Thoracic aorta (tissue), 2 donors: ENCODE results near the gene PDK1. TPM values are rescaled to one million over a fixed set of nuclear protein-coding genes. Genes with fewer than 3 reads are reported as not detected.

Experiments used
- ATAC-seq: fragments of 150-250 bp; one replicate; pipeline ENCODE4 v1.8.0; 2017; ENCODE audit warnings: low read depth; ENCODE audit not compliant: insufficient number of reproducible peaks, low FRiP score
- DNase-seq: peaks from one replicate; pipeline ENCODE4 v3.0.0-alpha.2; 2020; ENCODE audit warnings: low spot score
- H3K27ac ChIP-seq, 2 donors: fragments of 200-600 bp; sonication (generic); 1 replicate in 1 of 2; 2 replicates in 1 of 2; pipeline ENCODE4 v1.5.1; 2016; ENCODE audit warnings: mild to moderate bottlenecking in 2 of 2, moderate library complexity in 2 of 2
- H3K27me3 ChIP-seq: fragments of 200-600 bp; sonication (generic); replicated peaks from 2 replicates; pipeline ENCODE4 v1.6.0; 2016; ENCODE audit warnings: mild to moderate bottlenecking; ENCODE audit not compliant: insufficient read depth
- H3K36me3 ChIP-seq: fragments of 200-600 bp; sonication (generic); one replicate; pipeline ENCODE4 v1.5.1; 2016
- H3K4me1 ChIP-seq, 2 donors: fragments of 200-600 bp; sonication (generic); 1 replicate in 1 of 2; 2 replicates in 1 of 2; pipeline versions ENCODE4 v1.5.1 to v1.6.0; 2016; ENCODE audit warnings: low read depth in 2 of 2, mild to moderate bottlenecking in 1 of 2; ENCODE audit not compliant: control insufficient read depth in 1 of 2
- H3K4me3 ChIP-seq: fragments of 200-600 bp; sonication (generic); 2 replicates; pipeline ENCODE4 v1.5.1; 2016; ENCODE audit warnings: mild to moderate bottlenecking
- H3K9me3 ChIP-seq: fragments of 200-600 bp; sonication (generic); 2 replicates; pipeline ENCODE4 v1.5.1; 2016
- CTCF ChIP-seq: fragments of 200-600 bp; sonication (generic); IDR thresholded peaks from one replicate; pipeline ENCODE4 v1.5.1; 2019; ENCODE audit warnings: antibody characterized with exemption
- total RNA-seq, 2 donors: library from RNA; depleted of rRNA; stranded (reverse); fragments of >200 nt; gene quantifications; one replicate each; pipeline versions ENCODE4 v1.1.0 to v1.2.3, GENCODE V29; 2016

The PDK1 gene
- total RNA-seq, 2 donors from 2014 or later: 15.7 to 18.7 TPM

GRCh38 chr2:172513524-172513900 lies 42.4 kb upstream of the PDK1 start:
- H3K4me1 ChIP-seq: no peaks in the 10 kb centered on the region

GRCh38 chr2:172513935-172514586 lies 41.8 kb upstream of the PDK1 start:
- ATAC-seq: no peak
- Histone ChIP-seq H3K4me1 (no peaks in the 10 kb centered on the region), H3K27me3 (no peaks in the 10 kb centered on the region), H3K27ac (no peak overlapping the region), H3K4me3 (no peak overlapping the region), H3K36me3 (no peaks in the 10 kb centered on the region), H3K9me3 (peaks cover 19% of the 10 kb centered on the region)
- no peak for TF ChIP-seq CTCF
- no peak for DNase-seq

More at GRCh38 chr2:172513524-172513900, 42.4 kb upstream of the PDK1 start:
- ATAC-seq (no peak), DNase-seq (no peak)
- H3K36me3 ChIP-seq: no peaks in the 10 kb centered on the region
- H3K27ac ChIP-seq: no peak overlapping the region
- H3K27me3 ChIP-seq: no peaks in the 10 kb centered on the region
- H3K4me3 ChIP-seq: no peak overlapping the region
- TF ChIP-seq CTCF: no peak
- peaks cover 19% of the 10 kb centered on the region for H3K9me3 ChIP-seq

GRCh38 chr2:172516299-172516698 lies 39.6 kb upstream of the PDK1 start:
- no peak for TF ChIP-seq CTCF
- no peak overlapping the region for H3K27ac ChIP-seq
- no peaks in the 10 kb centered on the region for H3K36me3 ChIP-seq
- no peaks in the 10 kb centered on the region for H3K27me3 ChIP-seq
- H3K9me3 ChIP-seq: peaks cover 19% of the 10 kb centered on the region
- DNase-seq: no peak
- no peak overlapping the region for H3K4me3 ChIP-seq
- no peak for ATAC-seq
- no peaks in the 10 kb centered on the region for H3K4me1 ChIP-seq

DNA sequence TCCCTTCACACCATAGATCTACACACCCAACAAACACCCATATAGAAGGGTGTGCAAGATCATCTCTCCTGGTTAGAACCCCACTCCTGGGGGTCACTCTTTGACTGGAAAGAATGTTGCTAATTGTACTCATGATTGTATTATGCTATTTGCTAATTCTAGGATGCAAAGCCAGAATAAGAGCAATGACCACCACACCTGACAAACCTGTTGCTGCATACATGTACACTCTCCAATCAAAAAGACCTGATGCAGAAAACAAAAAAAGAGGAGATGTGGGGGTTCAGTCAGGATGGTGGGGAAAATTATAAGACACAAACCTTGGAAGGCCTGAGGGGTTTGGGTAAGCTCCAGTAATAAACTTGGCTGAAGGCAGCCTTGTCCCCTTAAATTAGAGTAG lies 36.9 kb upstream of the PDK1 start:
- Histone ChIP-seq H3K27me3 (no peaks in the 10 kb centered on the region), H3K4me3 (no peak overlapping the region), H3K36me3 (no peaks in the 10 kb centered on the region), H3K27ac (no peak overlapping the region), H3K9me3 (no peaks in the 10 kb centered on the region), H3K4me1 (no peaks in the 10 kb centered on the region)
- no peak for TF ChIP-seq CTCF
- ATAC-seq: no peak
- DNase-seq: no peak

DNA sequence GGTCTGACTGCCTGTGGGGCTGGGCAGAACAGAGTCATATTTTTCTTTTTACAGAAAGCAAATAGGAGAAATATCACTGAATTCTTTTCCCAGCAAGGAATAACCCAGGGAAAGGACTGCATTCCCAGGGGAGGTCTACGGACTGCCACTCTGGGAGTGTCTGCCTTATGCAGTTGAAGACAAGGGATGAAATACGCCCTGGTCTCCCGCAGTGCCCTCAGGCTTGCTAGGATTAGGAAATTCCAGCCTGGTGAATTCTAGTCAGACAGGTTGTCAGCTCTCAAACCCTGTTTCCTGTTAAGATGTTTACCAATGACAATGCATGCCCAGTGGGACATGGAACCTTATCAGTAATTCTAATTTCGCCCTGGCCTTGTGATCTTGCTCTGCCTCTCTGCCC lies 30.3 kb upstream of the PDK1 start:
- no peak for DNase-seq
- no peaks in the 10 kb centered on the region for H3K36me3 ChIP-seq
- H3K27ac ChIP-seq: no peak overlapping the region
- H3K4me1 ChIP-seq: no peaks in the 10 kb centered on the region
- H3K9me3 ChIP-seq: peaks cover 9% of the 10 kb centered on the region
- no peaks in the 10 kb centered on the region for H3K27me3 ChIP-seq
- ATAC-seq: no peak
- TF ChIP-seq CTCF: no peak
- H3K4me3 ChIP-seq: no peak overlapping the region
